ENCODE results near the gene FAM163A.
A peak's percentile ranks its signal among the peaks of the same experiment; 100 is the strongest.
"Not testable (repeated sequence)": the region's sequence is repeated elsewhere in the genome, so short reads cannot be mapped to it uniquely, and the experiment has no call there.

The FAM163A gene

GRCh38 chr1:179742717-179743678, at the start of gene FAM163A:
Gene FAM163A (plus strand): TSS chr1:179743291. CDS start chr1:179813098, 69,807 bp downstream.
- Histone ChIP-seq H3K9ac (ENCODE audit: insufficient read length) (no peak within 1 kb of the TSS), H3K27ac (no peak within 1 kb of the TSS), H3K36me3 (ENCODE audit: insufficient read depth, low read length) (no peaks in the 10 kb centered on the region), H3K9me3 (ENCODE audit: low read depth, low read length) (no peaks in the 10 kb centered on the region), H3K4me3 (peak within 1 kb of the TSS; percentile 33; the same call in 1 of the 2 replicates)
- no peak for TF ChIP-seq FOXP2 (optimal IDR thresholded peaks at IDR 0.05; ENCODE audit: control extremely low read depth, extremely low read length, insufficient read depth)
- peak; percentile 96 for TF ChIP-seq EZH2 (IDR thresholded peaks at IDR 0.05)
- no peak for TF ChIP-seq POLR2AphosphoS5 (IDR thresholded peaks at IDR 0.05; ENCODE audit: borderline replicate concordance, low read depth, low read length)
- DNase-seq (ENCODE audit: low read depth, low spot score) = no peak

GRCh38 chr1:179694530-179694929, 48.6 kb upstream of the FAM163A start:
- H3K9ac ChIP-seq (ENCODE audit: insufficient read length); DNase-seq (ENCODE audit: low read depth, low spot score); H3K36me3 ChIP-seq (ENCODE audit: insufficient read depth, low read length): not testable (repeated sequence)

GRCh38 chr1:179702946-179703539, 40.0 kb upstream of the FAM163A start:
- no peaks in the 10 kb centered on the region for H3K9me3 ChIP-seq (ENCODE audit: low read depth, low read length)
- no peak overlapping the region for H3K27ac ChIP-seq
- H3K4me3 ChIP-seq = no peak overlapping the region
- TF ChIP-seq POLR2AphosphoS5 (IDR thresholded peaks at IDR 0.05; ENCODE audit: borderline replicate concordance, low read depth, low read length) = no peak
- no peak for TF ChIP-seq EZH2 (IDR thresholded peaks at IDR 0.05)
- no peak for TF ChIP-seq FOXP2 (optimal IDR thresholded peaks at IDR 0.05; ENCODE audit: control extremely low read depth, extremely low read length, insufficient read depth)
- no peak overlapping the region for H3K9ac ChIP-seq (ENCODE audit: insufficient read length)
- H3K36me3 ChIP-seq (ENCODE audit: insufficient read depth, low read length) = no peaks in the 10 kb centered on the region
- no peak for DNase-seq (ENCODE audit: low read depth, low spot score)

More at GRCh38 chr1:179694530-179694929, 48.6 kb upstream of the FAM163A start:
- H3K9me3 ChIP-seq (ENCODE audit: low read depth, low read length); H3K27ac ChIP-seq; H3K4me3 ChIP-seq: not testable (repeated sequence)

GRCh38 chr1:179706339-179706941, 36.7 kb upstream of the FAM163A start:
- DNase-seq (ENCODE audit: low read depth, low spot score) = peak; percentile 44
- H3K36me3 ChIP-seq (ENCODE audit: insufficient read depth, low read length) = no peaks in the 10 kb centered on the region
- H3K9me3 ChIP-seq (ENCODE audit: low read depth, low read length) = no peaks in the 10 kb centered on the region
- H3K9ac ChIP-seq (ENCODE audit: insufficient read length) = no peak overlapping the region
- no peak overlapping the region for H3K27ac ChIP-seq
- TF ChIP-seq POLR2AphosphoS5 (IDR thresholded peaks at IDR 0.05; ENCODE audit: borderline replicate concordance, low read depth, low read length) (no peak), FOXP2 (optimal IDR thresholded peaks at IDR 0.05; ENCODE audit: control extremely low read depth, extremely low read length, insufficient read depth) (no peak), EZH2 (IDR thresholded peaks at IDR 0.05) (no peak)
- H3K4me3 ChIP-seq = no peak overlapping the region

GRCh38 chr1:179707406-179707805, 35.7 kb upstream of the FAM163A start:
- no peaks in the 10 kb centered on the region for H3K9me3 ChIP-seq (ENCODE audit: low read depth, low read length)
- H3K27ac ChIP-seq = no peak overlapping the region
- no peak for DNase-seq (ENCODE audit: low read depth, low spot score)
- H3K4me3 ChIP-seq = no peak overlapping the region
- no peak overlapping the region for H3K9ac ChIP-seq (ENCODE audit: insufficient read length)
- no peaks in the 10 kb centered on the region for H3K36me3 ChIP-seq (ENCODE audit: insufficient read depth, low read length)
- no peak for TF ChIP-seq FOXP2 (optimal IDR thresholded peaks at IDR 0.05; ENCODE audit: control extremely low read depth, extremely low read length, insufficient read depth)
- no peak for TF ChIP-seq POLR2AphosphoS5 (IDR thresholded peaks at IDR 0.05; ENCODE audit: borderline replicate concordance, low read depth, low read length)
- no peak for TF ChIP-seq EZH2 (IDR thresholded peaks at IDR 0.05)

- no peaks in the 10 kb centered on the region for H3K36me3 ChIP-seq (ENCODE audit: insufficient read depth, low read length)
- H3K9ac ChIP-seq (ENCODE audit: insufficient read length) = no peak overlapping the region
- no peak for DNase-seq (ENCODE audit: low read depth, low spot score)
- TF ChIP-seq FOXP2 (optimal IDR thresholded peaks at IDR 0.05; ENCODE audit: control extremely low read depth, extremely low read length, insufficient read depth) (no peak), POLR2AphosphoS5 (IDR thresholded peaks at IDR 0.05; ENCODE audit: borderline replicate concordance, low read depth, low read length) (no peak), EZH2 (IDR thresholded peaks at IDR 0.05) (no peak)
- no peak overlapping the region for H3K27ac ChIP-seq
- no peaks in the 10 kb centered on the region for H3K9me3 ChIP-seq (ENCODE audit: low read depth, low read length)
- no peak overlapping the region for H3K4me3 ChIP-seq
These were observed 34.5 kb upstream of the FAM163A start for GRCh38 chr1:179708434-179709195.

GRCh38 chr1:179709841-179710329, 33.2 kb upstream of the FAM163A start:
- Histone ChIP-seq H3K9me3 (ENCODE audit: low read depth, low read length) (no peaks in the 10 kb centered on the region), H3K4me3 (no peak overlapping the region), H3K36me3 (ENCODE audit: insufficient read depth, low read length) (no peaks in the 10 kb centered on the region), H3K27ac (no peak overlapping the region), H3K9ac (ENCODE audit: insufficient read length) (no peak overlapping the region)
- TF ChIP-seq EZH2 (IDR thresholded peaks at IDR 0.05) (no peak), FOXP2 (optimal IDR thresholded peaks at IDR 0.05; ENCODE audit: control extremely low read depth, extremely low read length, insufficient read depth) (no peak), POLR2AphosphoS5 (IDR thresholded peaks at IDR 0.05; ENCODE audit: borderline replicate concordance, low read depth, low read length) (no peak)
- DNase-seq (ENCODE audit: low read depth, low spot score) = no peak

Measured in SK-N-MC (cell line).